A673 (cell line): ENCODE results near the gene ATP7A.

ENCODE experiments used
- EZH2 ChIP-seq: fragments of 200-600 bp; sonication (generic); IDR thresholded peaks from 2 replicates; pipeline ENCODE4 v1.6.1; 2017; ENCODE audit warnings: borderline replicate concordance, low read depth, mild to moderate bottlenecking, mixed read lengths, antibody characterized with exemption, low read length; ENCODE audit not compliant: poor library complexity, severe bottlenecking
- TF ChIP-seq, protein P1 (sequence below): fragments of 300-800, 200-600 bp; sonication (generic); conservative IDR thresholded peaks from 2 replicates; pipeline ENCODE4 v1.5.1; 2017; ENCODE audit warnings: low read depth, mild to moderate bottlenecking, antibody characterized with exemption, low read length, moderate library complexity, mixed read lengths

DNA sequence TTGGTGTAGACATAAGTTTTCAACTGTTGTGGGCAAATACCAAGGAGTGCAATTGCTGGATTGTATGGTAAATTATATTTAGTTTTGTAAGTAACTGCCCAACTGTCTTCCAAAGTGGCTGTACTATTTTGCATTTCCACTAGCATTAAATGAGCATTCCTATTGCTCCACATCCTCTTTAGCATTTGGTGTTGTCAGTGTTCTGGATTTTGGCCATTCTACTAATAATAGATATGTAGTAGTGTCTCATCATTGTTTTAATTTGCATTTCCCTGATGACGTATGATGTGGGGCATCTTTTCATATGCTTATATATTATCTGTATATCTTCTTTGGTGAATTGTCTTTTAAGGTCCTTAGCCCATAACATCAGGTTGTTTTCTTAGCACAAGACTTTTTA lies 41.7 kb downstream of the ATP7A start:
- TF ChIP-seq, protein P1, sequence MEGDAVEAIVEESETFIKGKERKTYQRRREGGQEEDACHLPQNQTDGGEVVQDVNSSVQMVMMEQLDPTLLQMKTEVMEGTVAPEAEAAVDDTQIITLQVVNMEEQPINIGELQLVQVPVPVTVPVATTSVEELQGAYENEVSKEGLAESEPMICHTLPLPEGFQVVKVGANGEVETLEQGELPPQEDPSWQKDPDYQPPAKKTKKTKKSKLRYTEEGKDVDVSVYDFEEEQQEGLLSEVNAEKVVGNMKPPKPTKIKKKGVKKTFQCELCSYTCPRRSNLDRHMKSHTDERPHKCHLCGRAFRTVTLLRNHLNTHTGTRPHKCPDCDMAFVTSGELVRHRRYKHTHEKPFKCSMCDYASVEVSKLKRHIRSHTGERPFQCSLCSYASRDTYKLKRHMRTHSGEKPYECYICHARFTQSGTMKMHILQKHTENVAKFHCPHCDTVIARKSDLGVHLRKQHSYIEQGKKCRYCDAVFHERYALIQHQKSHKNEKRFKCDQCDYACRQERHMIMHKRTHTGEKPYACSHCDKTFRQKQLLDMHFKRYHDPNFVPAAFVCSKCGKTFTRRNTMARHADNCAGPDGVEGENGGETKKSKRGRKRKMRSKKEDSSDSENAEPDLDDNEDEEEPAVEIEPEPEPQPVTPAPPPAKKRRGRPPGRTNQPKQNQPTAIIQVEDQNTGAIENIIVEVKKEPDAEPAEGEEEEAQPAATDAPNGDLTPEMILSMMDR: no peak
- TF ChIP-seq EZH2: no peak
